ENCODE results near the gene DNAH14. TPM values are rescaled to one million over a fixed set of nuclear protein-coding genes. Genes with fewer than 3 reads are reported as not detected.

DNAH14 gene
- polyA plus RNA-seq, 2 of the 4 experiments (the other 2 are of a cell fraction): 15.9 to 35.8 TPM

- ATAC-seq (no peak), DNase-seq (ENCODE audit: low read depth in 1 of 2, low spot score in 1 of 2) (no peak), FAIRE-seq (no peak)
- 60% methylated on average over 4 of the region's 4 CpGs for WGBS (ENCODE audit: missing lambda C conversion rate)
- no peak overlapping the region for H3K4me3 ChIP-seq
- H3K27ac ChIP-seq: no peak overlapping the region
- TF ChIP-seq FOSB (CRISPR knock-in tag; IDR thresholded peaks at IDR 0.05) (no peak), JUNB (IDR thresholded peaks at IDR 0.05) (no peak), ELK1 (IDR thresholded peaks at IDR 0.05; ENCODE audit: low read depth, low read length) (no peak)
- no peak overlapping the region for H3K4me2 ChIP-seq
- POLR2A ChIA-PET: no interaction called here
- no peaks in the 10 kb centered on the region for H3K9me3 ChIP-seq
- CTCF ChIA-PET: interaction anchor here (0.7 to 1.5 kb wide), 2 partner anchors 86 to 411 kb away, joined by 4 read pairs; no protein-coding TSS in a partner anchor
- no peaks in the 10 kb centered on the region for H3K4me1 ChIP-seq
These were observed 458.9 kb downstream of the DNAH14 start for GRCh38 chr1:225388372-225388771.

- no peak overlapping the region for H3K4me2 ChIP-seq
- FAIRE-seq: no peak
- ChIA-PET CTCF (interaction anchor here (1.0 to 1.5 kb wide), 2 partner anchors 38 to 85 kb away, joined by 3 to 4 read pairs; partner anchors contain the start of gene LBR), POLR2A (no interaction called here)
- H3K4me1 ChIP-seq: no peaks in the 10 kb centered on the region
- WGBS (ENCODE audit: missing lambda C conversion rate): 74% methylated on average over 4 of the region's 4 CpGs
- H3K4me3 ChIP-seq: no peak overlapping the region
- DNase-seq (ENCODE audit: low read depth in 1 of 2, low spot score in 1 of 2): no peak
- no peak overlapping the region for H3K27ac ChIP-seq
- H3K9me3 ChIP-seq: no peaks in the 10 kb centered on the region
- ATAC-seq: no peak
- no peak for TF ChIP-seq BCL3 (IDR thresholded peaks at IDR 0.05)
- TF ChIP-seq PHF8 (IDR thresholded peaks at IDR 0.05; ENCODE audit: borderline replicate concordance, low read depth): no peak
- TF ChIP-seq POLR2A (IDR thresholded peaks at IDR 0.05; ENCODE audit: low read length): no peak
- TF ChIP-seq NR3C1 (IDR thresholded peaks at IDR 0.05): no peak
- TF ChIP-seq CTCF (IDR thresholded peaks at IDR 0.05): no peak
- TF ChIP-seq CHD2 (IDR thresholded peaks at IDR 0.05; ENCODE audit: low read length, partially characterized antibody): no peak
- no peak for TF ChIP-seq ZFP36 (IDR thresholded peaks at IDR 0.05; ENCODE audit: borderline replicate concordance, partially characterized antibody)
- TF ChIP-seq KDM1A (IDR thresholded peaks at IDR 0.05; ENCODE audit: low read depth): no peak
- no peak for TF ChIP-seq NPAS2 (CRISPR knock-in tag; IDR thresholded peaks at IDR 0.05; ENCODE audit: borderline replicate concordance)
- no peak for TF ChIP-seq TP53 (CRISPR knock-in tag; IDR thresholded peaks at IDR 0.05)
- TF ChIP-seq FOXS1 (CRISPR knock-in tag; IDR thresholded peaks at IDR 0.05): no peak
- no peak for TF ChIP-seq FOSL2 (IDR thresholded peaks at IDR 0.05)
- no peak for TF ChIP-seq FOSL2 (CRISPR knock-in tag; IDR thresholded peaks at IDR 0.05)
- TF ChIP-seq, protein P1, sequence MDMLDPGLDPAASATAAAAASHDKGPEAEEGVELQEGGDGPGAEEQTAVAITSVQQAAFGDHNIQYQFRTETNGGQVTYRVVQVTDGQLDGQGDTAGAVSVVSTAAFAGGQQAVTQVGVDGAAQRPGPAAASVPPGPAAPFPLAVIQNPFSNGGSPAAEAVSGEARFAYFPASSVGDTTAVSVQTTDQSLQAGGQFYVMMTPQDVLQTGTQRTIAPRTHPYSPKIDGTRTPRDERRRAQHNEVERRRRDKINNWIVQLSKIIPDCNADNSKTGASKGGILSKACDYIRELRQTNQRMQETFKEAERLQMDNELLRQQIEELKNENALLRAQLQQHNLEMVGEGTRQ (IDR thresholded peaks at IDR 0.05): no peak
- no peak for TF ChIP-seq ZNF302 (CRISPR knock-in tag; IDR thresholded peaks at IDR 0.05)
- no peak for TF ChIP-seq BHLHE40 (IDR thresholded peaks at IDR 0.05; ENCODE audit: low read depth, low read length)
- TF ChIP-seq, protein P2, sequence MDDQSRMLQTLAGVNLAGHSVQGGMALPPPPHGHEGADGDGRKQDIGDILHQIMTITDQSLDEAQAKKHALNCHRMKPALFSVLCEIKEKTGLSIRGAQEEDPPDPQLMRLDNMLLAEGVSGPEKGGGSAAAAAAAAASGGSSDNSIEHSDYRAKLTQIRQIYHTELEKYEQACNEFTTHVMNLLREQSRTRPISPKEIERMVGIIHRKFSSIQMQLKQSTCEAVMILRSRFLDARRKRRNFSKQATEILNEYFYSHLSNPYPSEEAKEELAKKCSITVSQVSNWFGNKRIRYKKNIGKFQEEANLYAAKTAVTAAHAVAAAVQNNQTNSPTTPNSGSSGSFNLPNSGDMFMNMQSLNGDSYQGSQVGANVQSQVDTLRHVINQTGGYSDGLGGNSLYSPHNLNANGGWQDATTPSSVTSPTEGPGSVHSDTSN (IDR thresholded peaks at IDR 0.05): no peak
- no peak for TF ChIP-seq HOXA7 (CRISPR knock-in tag; IDR thresholded peaks at IDR 0.05)
- TF ChIP-seq JUNB (IDR thresholded peaks at IDR 0.05): no peak
- TF ChIP-seq, protein P3, sequence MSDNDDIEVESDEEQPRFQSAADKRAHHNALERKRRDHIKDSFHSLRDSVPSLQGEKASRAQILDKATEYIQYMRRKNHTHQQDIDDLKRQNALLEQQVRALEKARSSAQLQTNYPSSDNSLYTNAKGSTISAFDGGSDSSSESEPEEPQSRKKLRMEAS (IDR thresholded peaks at IDR 0.05): no peak
These were observed 460.4 kb downstream of the DNAH14 start for GRCh38 chr1:225389843-225390242.

Data from A549 (cell line).